Measurements from ENCODE around the gene HEPACAM2. TPM values are rescaled to one million over a fixed set of nuclear protein-coding genes. Genes with fewer than 3 reads are reported as not detected.

HEPACAM2 gene
- total RNA-seq, 2 experiments from 2014 or later, result not detected

DNA sequence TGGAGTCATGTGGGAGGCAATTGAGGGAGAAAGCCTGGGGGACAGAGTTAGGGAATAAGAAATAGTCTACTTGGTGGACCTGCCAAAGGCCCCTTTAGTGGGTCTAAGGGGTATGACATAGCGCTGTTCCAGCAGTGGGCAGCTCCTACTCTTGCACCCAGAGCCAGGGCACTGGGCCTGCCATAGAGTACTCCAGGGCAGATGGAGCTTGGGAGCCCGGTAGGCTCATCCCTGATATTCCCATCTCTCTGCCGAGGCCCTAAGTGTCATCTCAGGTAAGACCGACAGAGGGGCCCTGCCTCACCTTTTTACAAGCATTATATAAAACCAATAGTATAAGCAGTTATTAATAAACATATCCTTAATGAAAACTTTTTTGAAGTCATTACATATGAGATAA lies 87.7 kb downstream of the HEPACAM2 start:
- H3K4me1 Mint-ChIP-seq (ENCODE audit: low read depth), result no peaks in the 10 kb centered on the region
- DNase-seq (no peak), ATAC-seq (no peak)
- TF ChIP-seq, protein P1, sequence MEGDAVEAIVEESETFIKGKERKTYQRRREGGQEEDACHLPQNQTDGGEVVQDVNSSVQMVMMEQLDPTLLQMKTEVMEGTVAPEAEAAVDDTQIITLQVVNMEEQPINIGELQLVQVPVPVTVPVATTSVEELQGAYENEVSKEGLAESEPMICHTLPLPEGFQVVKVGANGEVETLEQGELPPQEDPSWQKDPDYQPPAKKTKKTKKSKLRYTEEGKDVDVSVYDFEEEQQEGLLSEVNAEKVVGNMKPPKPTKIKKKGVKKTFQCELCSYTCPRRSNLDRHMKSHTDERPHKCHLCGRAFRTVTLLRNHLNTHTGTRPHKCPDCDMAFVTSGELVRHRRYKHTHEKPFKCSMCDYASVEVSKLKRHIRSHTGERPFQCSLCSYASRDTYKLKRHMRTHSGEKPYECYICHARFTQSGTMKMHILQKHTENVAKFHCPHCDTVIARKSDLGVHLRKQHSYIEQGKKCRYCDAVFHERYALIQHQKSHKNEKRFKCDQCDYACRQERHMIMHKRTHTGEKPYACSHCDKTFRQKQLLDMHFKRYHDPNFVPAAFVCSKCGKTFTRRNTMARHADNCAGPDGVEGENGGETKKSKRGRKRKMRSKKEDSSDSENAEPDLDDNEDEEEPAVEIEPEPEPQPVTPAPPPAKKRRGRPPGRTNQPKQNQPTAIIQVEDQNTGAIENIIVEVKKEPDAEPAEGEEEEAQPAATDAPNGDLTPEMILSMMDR (IDR thresholded peaks at IDR 0.05), result no peak
- peaks cover 47% of the 10 kb centered on the region for H3K36me3 Mint-ChIP-seq (ENCODE audit: low read depth)
- ChIA-PET POLR2A (no interaction called here), CTCF (no interaction called here)
- no peak overlapping the region for H3K4me3 Mint-ChIP-seq
- peaks cover 21% of the 10 kb centered on the region for H3K9me3 Mint-ChIP-seq
- no peaks in the 10 kb centered on the region for H3K27me3 Mint-ChIP-seq
- intact Hi-C loops (cut with micrococcal nuclease), result no loop called here
- no peak overlapping the region for H3K27ac Mint-ChIP-seq

Other genes with a start within 250 kb of the HEPACAM2 start
- 10 to 100 TPM; 13.6 to 14.6 TPM for gene SAMD9, start 108.5 kb downstream of the HEPACAM2 start, total RNA-seq
- 10 to 100 TPM; 13.1 to 13.6 TPM for gene SAMD9L, start 78.1 kb downstream of the HEPACAM2 start, total RNA-seq
- 10 to 100 TPM; 15.5 to 18.5 TPM for gene VPS50, start 5.9 kb upstream of the HEPACAM2 start, total RNA-seq

All from activated CD8-positive, alpha-beta T cell treated with anti-CD3 and anti-CD28 coated beads for 36 hours (primary cell).